Trophoblast cell (in vitro differentiated cells and primary cell): ENCODE measurements around the gene COQ4.

Experiments
- DNase-seq, 2 donors: peaks; one replicate each; pipeline ENCODE4 v3.0.0-alpha.2; 2016
- H2AFZ ChIP-seq: 2 replicates; pipeline ENCODE4 v1.6.1; 2013; ENCODE audit warnings: low read length, moderate library complexity, mild to moderate bottlenecking; ENCODE audit not compliant: insufficient read depth, poor library complexity
- H2AK5ac ChIP-seq: 2 replicates; pipeline ENCODE4 v1.6.1; 2013; ENCODE audit warnings: mild to moderate bottlenecking, low read length
- H2BK120ac ChIP-seq: 2 replicates; pipeline ENCODE4 v1.6.1; 2013; ENCODE audit warnings: low read length, mild to moderate bottlenecking, moderate library complexity; ENCODE audit not compliant: insufficient read depth, poor library complexity
- H2BK12ac ChIP-seq: 2 replicates; pipeline ENCODE4 v1.6.1; 2013; ENCODE audit warnings: mild to moderate bottlenecking, low read length, moderate library complexity
- H2BK5ac ChIP-seq: 2 replicates; pipeline ENCODE4 v1.6.1; 2013; ENCODE audit warnings: low read length, low read depth, moderate library complexity, mild to moderate bottlenecking; ENCODE audit not compliant: poor library complexity
- H3K14ac ChIP-seq: 2 replicates; pipeline ENCODE4 v1.6.1; 2013; ENCODE audit warnings: mild to moderate bottlenecking, low read length
- H3K18ac ChIP-seq: 2 replicates; pipeline ENCODE4 v1.6.1; 2013; ENCODE audit warnings: mild to moderate bottlenecking, low read length
- H3K23ac ChIP-seq: 2 replicates; pipeline ENCODE4 v1.6.1; 2013; ENCODE audit warnings: low read length
- H3K27ac ChIP-seq: 2 replicates; pipeline ENCODE4 v1.5.1; 2013; ENCODE audit warnings: low read depth, mild to moderate bottlenecking, inconsistent platforms, low read length, moderate library complexity
- H3K27me3 ChIP-seq: 2 replicates; pipeline ENCODE4 v1.6.1; 2013; ENCODE audit warnings: inconsistent platforms, mild to moderate bottlenecking, low read length, moderate library complexity; ENCODE audit not compliant: insufficient read depth
- H3K36me3 ChIP-seq, 2 experiments: 1 replicate in 1 of 2; 2 replicates in 1 of 2; pipeline ENCODE4 v1.6.1; 2013; ENCODE audit warnings: low read length in 2 of 2, mild to moderate bottlenecking in 2 of 2, moderate library complexity in 1 of 2; ENCODE audit not compliant: insufficient read depth in 2 of 2, control insufficient read depth in 1 of 2
- H3K4ac ChIP-seq: 2 replicates; pipeline ENCODE4 v1.6.1; 2013; ENCODE audit warnings: low read depth, mild to moderate bottlenecking, low read length, moderate library complexity
- H3K4me1 ChIP-seq, 2 experiments: 1 replicate in 1 of 2; 2 replicates in 1 of 2; pipeline ENCODE4 v1.6.1; 2013; ENCODE audit warnings: low read length in 2 of 2, mild to moderate bottlenecking in 2 of 2, moderate library complexity in 1 of 2; ENCODE audit not compliant: insufficient read depth in 2 of 2, control insufficient read depth in 1 of 2
- H3K4me2 ChIP-seq: 2 replicates; pipeline ENCODE4 v1.6.1; 2013; ENCODE audit warnings: inconsistent platforms, mild to moderate bottlenecking, low read length, moderate library complexity
- H3K4me3 ChIP-seq: 2 replicates; pipeline ENCODE4 v1.5.1; 2013; ENCODE audit warnings: mild to moderate bottlenecking, low read depth, low read length, inconsistent platforms
- H3K79me1 ChIP-seq: one replicate; pipeline ENCODE4 v1.6.1; 2013; ENCODE audit warnings: low read length
- H3K79me2 ChIP-seq: 2 replicates; pipeline ENCODE4 v1.6.1; 2013; ENCODE audit warnings: low read length, mild to moderate bottlenecking; ENCODE audit not compliant: control insufficient read depth, insufficient read depth, poor library complexity
- H3K9ac ChIP-seq: 2 replicates; pipeline ENCODE4 v1.6.1; 2013; ENCODE audit warnings: mild to moderate bottlenecking, low read length
- H3K9me3 ChIP-seq: 2 replicates; pipeline ENCODE4 v1.6.1; 2013; ENCODE audit warnings: low read depth, mild to moderate bottlenecking, control low read depth, inconsistent platforms, low read length; ENCODE audit not compliant: insufficient read depth
- H4K12ac ChIP-seq: 2 replicates; pipeline ENCODE4 v1.6.1; 2013; ENCODE audit warnings: low read depth, mild to moderate bottlenecking, low read length, moderate library complexity
- H4K8ac ChIP-seq: 2 replicates; pipeline ENCODE4 v1.6.1; 2013; ENCODE audit warnings: low read depth, mild to moderate bottlenecking, low read length, moderate library complexity
- H4K91ac ChIP-seq: one replicate; pipeline ENCODE4 v1.6.1; 2013; ENCODE audit warnings: low read depth, mild to moderate bottlenecking, low read length, moderate library complexity
- WGBS: extraction: QIAGEN DNeasy Blood & Tissue Kit; methylation state at CpG from one replicate; pipeline ENCODE4 v1.1.7; 2013; ENCODE audit warnings: missing lambda C conversion rate; ENCODE audit not compliant: insufficient read length, insufficient coverage; ENCODE audit errors: extremely low coverage; 5-methylcytosine and 5-hydroxymethylcytosine counted together

The COQ4 gene

DNA sequence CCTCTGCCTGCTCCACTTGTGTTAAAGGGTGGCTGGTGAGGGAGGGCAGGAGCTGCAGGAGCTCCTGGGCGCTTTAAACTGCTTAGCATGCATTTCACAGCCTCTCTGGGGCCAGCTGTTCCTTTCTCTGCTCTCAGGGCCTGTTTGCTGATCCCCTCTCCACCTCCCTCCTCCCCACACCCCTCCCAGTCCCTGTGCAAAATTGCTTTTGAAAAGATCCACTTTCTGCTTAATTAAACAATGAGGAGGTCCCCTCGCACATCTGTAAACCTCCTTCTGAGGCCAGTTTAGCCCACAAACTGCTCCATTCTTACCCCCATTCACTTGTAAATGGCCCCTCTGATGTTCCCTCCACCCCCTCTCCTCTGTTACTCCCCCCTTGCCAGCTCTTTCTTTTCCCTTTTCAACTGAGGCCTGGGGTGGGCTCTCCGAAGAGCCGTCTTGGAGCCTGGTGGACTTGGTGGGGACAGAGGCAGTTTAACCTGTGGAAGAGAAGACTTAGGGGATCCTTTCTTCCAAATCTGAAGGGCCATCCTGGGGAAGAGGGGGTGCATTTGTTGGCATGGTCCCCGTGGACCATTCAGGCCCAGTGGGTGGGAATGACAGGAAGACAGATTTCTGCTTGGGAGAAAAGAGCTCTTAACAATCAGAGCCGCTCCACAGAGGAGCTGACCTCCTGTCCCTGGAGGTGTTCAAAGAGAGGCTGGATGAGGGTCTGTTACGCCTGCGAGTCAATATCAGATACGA lies 60.5 kb downstream of the COQ4 start:
- no peak for DNase-seq
- H3K36me3 ChIP-seq, result peaks cover 40 to 56% of the 10 kb centered on the region in 2 experiments
- WGBS, result no CpG with 5 or more reads among the region's 9 CpGs
- no peak overlapping the region for H4K91ac ChIP-seq
- H3K27me3 ChIP-seq, result no peaks in the 10 kb centered on the region
- H3K79me1 ChIP-seq, result no peaks in the 10 kb centered on the region
- H3K9ac ChIP-seq, result no peak overlapping the region
- no peak overlapping the region for H2BK120ac ChIP-seq
- no peak overlapping the region for H2BK5ac ChIP-seq
- no peak overlapping the region for H4K8ac ChIP-seq
- H3K4me2 ChIP-seq, result no peak overlapping the region
- no peaks in the 10 kb centered on the region for H3K4me1 ChIP-seq
- no peaks in the 10 kb centered on the region for H3K79me2 ChIP-seq
- no peak overlapping the region for H3K23ac ChIP-seq
- no peak overlapping the region for H3K14ac ChIP-seq
- H3K4me3 ChIP-seq, result no peak overlapping the region
- H2BK12ac ChIP-seq, result no peak overlapping the region
- H2AK5ac ChIP-seq, result no peak overlapping the region
- no peak overlapping the region for H4K12ac ChIP-seq
- H3K18ac ChIP-seq, result no peak overlapping the region
- H3K4ac ChIP-seq, result no peak overlapping the region
- H2AFZ ChIP-seq, result no peak overlapping the region
- H3K9me3 ChIP-seq, result peaks cover 4% of the 10 kb centered on the region
- H3K27ac ChIP-seq, result no peak overlapping the region
